Kidney epithelial cell (primary cell): ENCODE measurements around the gene NOTCH1. TPM values are rescaled to one million over a fixed set of nuclear protein-coding genes. Genes with fewer than 3 reads are reported as not detected.

Source experiments
- DNase-seq: peaks from one replicate; pipeline ENCODE4 v3.0.0-alpha.2; 2010; ENCODE audit warnings: low read depth
- H3K27me3 ChIP-seq: 2 replicates; pipeline ENCODE4 v1.6.0; 2011; ENCODE audit warnings: low read length; ENCODE audit not compliant: control insufficient read depth, insufficient read depth
- H3K36me3 ChIP-seq: 2 replicates; pipeline ENCODE4 v1.5.1; 2011; ENCODE audit warnings: low read length; ENCODE audit not compliant: control insufficient read depth, insufficient read depth
- H3K4me3 ChIP-seq: 2 replicates; pipeline ENCODE4 v1.5.1; 2011; ENCODE audit warnings: low read depth, mild to moderate bottlenecking, control low read depth, low read length
- CTCF ChIP-seq: IDR thresholded peaks from 2 replicates; pipeline ENCODE4 v1.5.1; 2011; ENCODE audit warnings: mild to moderate bottlenecking, moderate library complexity, low read length, control low read depth, inconsistent platforms; ENCODE audit not compliant: insufficient read depth, poor library complexity, severe bottlenecking
- total RNA-seq: library from RNA; depleted of rRNA; stranded (reverse); fragments of >200 nt; gene quantifications from 2 replicates; pipeline ENCODE4 v1.2.3, GENCODE V29; 2015

Gene NOTCH1
- total RNA-seq, 1 donor from 2014 or later: 40.9 TPM

- TF ChIP-seq CTCF: no peak
- DNase-seq: no peak
- no peaks in the 10 kb centered on the region for H3K27me3 ChIP-seq
- H3K36me3 ChIP-seq: peaks cover 2% of the 10 kb centered on the region
- H3K4me3 ChIP-seq: no peak overlapping the region
Observed at GRCh38 chr9:136455043-136456002, 90.5 kb downstream of the NOTCH1 start.

GRCh38 chr9:136454026-136454796 is 91.6 kb downstream of the NOTCH1 start:
- no peak overlapping the region for H3K4me3 ChIP-seq
- no peak for DNase-seq
- no peak for TF ChIP-seq CTCF
- no peaks in the 10 kb centered on the region for H3K27me3 ChIP-seq
- H3K36me3 ChIP-seq: peaks cover 2% of the 10 kb centered on the region

GRCh38 chr9:136453326-136453725 is 92.5 kb downstream of the NOTCH1 start:
- TF ChIP-seq CTCF: no peak
- Histone ChIP-seq H3K4me3 (no peak overlapping the region), H3K27me3 (no peaks in the 10 kb centered on the region), H3K36me3 (peaks cover 2% of the 10 kb centered on the region)
- no peak for DNase-seq

- no peak for DNase-seq
- no peak for TF ChIP-seq CTCF
- H3K36me3 ChIP-seq: peaks cover 6% of the 10 kb centered on the region
- no peak overlapping the region for H3K4me3 ChIP-seq
- H3K27me3 ChIP-seq: no peaks in the 10 kb centered on the region
Observed at GRCh38 chr9:136451221-136451877, 94.5 kb downstream of the NOTCH1 start.

- no peak for TF ChIP-seq CTCF
- Histone ChIP-seq H3K27me3 (no peaks in the 10 kb centered on the region), H3K36me3 (peaks cover 4% of the 10 kb centered on the region), H3K4me3 (no peak overlapping the region)
- DNase-seq: no peak
Observed at GRCh38 chr9:136448655-136449054, 97.2 kb downstream of the NOTCH1 start.
